Calu3 (cell line): ENCODE data around the gene ARMH3. TPM values are rescaled to one million over a fixed set of nuclear protein-coding genes. Genes with fewer than 3 reads are reported as not detected.
A peak's percentile ranks its signal among the peaks of the same experiment; 100 is the strongest.

ENCODE experiments used
- BruUV-seq: library from RNA; stranded (reverse); fragments of 400-500 nt; replicated peaks from 2 replicates; lab custom pipeline; 2021; lab: Mats Ljungman, UMichigan
- CTCF ChIA-PET: fragments of 300-600 bp; sonication (Branson Sonifier 250); formaldehyde crosslinking; loops from one replicate; lab custom pipeline; 2022; ENCODE audit warnings: antibody characterized with exemption; lab: Charles Lee
- DNase-seq: peaks from one replicate; pipeline ENCODE4 v3.0.0; 2022
- H3K27ac Mint-ChIP-seq: one replicate; pipeline ENCODE4 v1.8.0; 2022; ENCODE audit warnings: mixed read lengths; ENCODE audit not compliant: unreplicated experiment
- H3K27me3 Mint-ChIP-seq: one replicate; pipeline ENCODE4 v1.8.0; 2022; ENCODE audit warnings: mixed read lengths; ENCODE audit not compliant: unreplicated experiment
- H3K36me3 Mint-ChIP-seq: one replicate; pipeline ENCODE4 v1.8.0; 2022; ENCODE audit warnings: mild to moderate bottlenecking, moderate library complexity, mixed read lengths; ENCODE audit not compliant: insufficient read depth, unreplicated experiment
- H3K4me1 Mint-ChIP-seq: one replicate; pipeline ENCODE4 v1.8.0; 2022; ENCODE audit warnings: mild to moderate bottlenecking, low read depth, mixed read lengths; ENCODE audit not compliant: unreplicated experiment
- H3K4me3 Mint-ChIP-seq: one replicate; pipeline ENCODE4 v1.8.0; 2022; ENCODE audit warnings: mild to moderate bottlenecking, low read depth, moderate library complexity, mixed read lengths; ENCODE audit not compliant: unreplicated experiment
- H3K9me3 Mint-ChIP-seq: one replicate; pipeline ENCODE4 v1.8.0; 2022; ENCODE audit warnings: low read depth, mixed read lengths; ENCODE audit not compliant: unreplicated experiment
- intact Hi-C: fragments of 100-400 bp; cut with micrococcal nuclease; formaldehyde crosslinking; loops from one replicate; pipeline ENCODE4 v1.10.0; 2022; ENCODE audit not compliant: unreplicated experiment
- total RNA-seq: library from RNA; stranded (reverse); gene quantifications from 2 replicates; pipeline ENCODE4 v1.2.3, GENCODE V29; 2022
- TF ChIP-seq, protein P1 (sequence below): fragments of 200-600 bp; IDR thresholded peaks from one replicate; pipeline ENCODE4 v1.8.0; 2022; ENCODE audit warnings: antibody characterized with exemption; ENCODE audit not compliant: unreplicated experiment

The ARMH3 gene
- total RNA-seq, 1 experiment from 2014 or later, result 14.1 TPM

GRCh38 chr10:101893510-101894120, 162.4 kb downstream of the ARMH3 start:
- Mint-ChIP-seq H3K36me3 (no peaks in the 10 kb centered on the region), H3K27me3 (no peaks in the 10 kb centered on the region), H3K4me3 (no peak overlapping the region), H3K9me3 (no peaks in the 10 kb centered on the region), H3K27ac (no peak overlapping the region), H3K4me1 (peaks cover 9% of the 10 kb centered on the region)
- CTCF ChIA-PET, result interaction anchor here (1.3 kb wide), 1 partner anchor 117 kb away, joined by 6 read pairs; no protein-coding TSS in a partner anchor
- DNase-seq, result no peak
- no TSS peak for BruUV-seq
- TF ChIP-seq, protein P1, sequence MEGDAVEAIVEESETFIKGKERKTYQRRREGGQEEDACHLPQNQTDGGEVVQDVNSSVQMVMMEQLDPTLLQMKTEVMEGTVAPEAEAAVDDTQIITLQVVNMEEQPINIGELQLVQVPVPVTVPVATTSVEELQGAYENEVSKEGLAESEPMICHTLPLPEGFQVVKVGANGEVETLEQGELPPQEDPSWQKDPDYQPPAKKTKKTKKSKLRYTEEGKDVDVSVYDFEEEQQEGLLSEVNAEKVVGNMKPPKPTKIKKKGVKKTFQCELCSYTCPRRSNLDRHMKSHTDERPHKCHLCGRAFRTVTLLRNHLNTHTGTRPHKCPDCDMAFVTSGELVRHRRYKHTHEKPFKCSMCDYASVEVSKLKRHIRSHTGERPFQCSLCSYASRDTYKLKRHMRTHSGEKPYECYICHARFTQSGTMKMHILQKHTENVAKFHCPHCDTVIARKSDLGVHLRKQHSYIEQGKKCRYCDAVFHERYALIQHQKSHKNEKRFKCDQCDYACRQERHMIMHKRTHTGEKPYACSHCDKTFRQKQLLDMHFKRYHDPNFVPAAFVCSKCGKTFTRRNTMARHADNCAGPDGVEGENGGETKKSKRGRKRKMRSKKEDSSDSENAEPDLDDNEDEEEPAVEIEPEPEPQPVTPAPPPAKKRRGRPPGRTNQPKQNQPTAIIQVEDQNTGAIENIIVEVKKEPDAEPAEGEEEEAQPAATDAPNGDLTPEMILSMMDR, result no peak
- intact Hi-C loops, result loop anchor here (5.0 kb wide), 1 partner anchor 179 kb away; no protein-coding TSS in a partner anchor

- BruUV-seq, result no TSS peak
- Mint-ChIP-seq H3K27me3 (no peaks in the 10 kb centered on the region), H3K27ac (no peak overlapping the region), H3K9me3 (no peaks in the 10 kb centered on the region), H3K36me3 (no peaks in the 10 kb centered on the region), H3K4me3 (no peak overlapping the region), H3K4me1 (peaks cover 9% of the 10 kb centered on the region)
- TF ChIP-seq, protein P1, result no peak
- no peak for DNase-seq
- CTCF ChIA-PET, result interaction anchor here (0.7 to 1.3 kb wide), 2 partner anchors 96 to 117 kb away, joined by 4 to 6 read pairs; no protein-coding TSS in a partner anchor
- intact Hi-C loops, result loop anchor here (5.0 kb wide), 1 partner anchor 179 kb away; no protein-coding TSS in a partner anchor
These were observed 163.1 kb downstream of the ARMH3 start for GRCh38 chr10:101892782-101893391.

DNA sequence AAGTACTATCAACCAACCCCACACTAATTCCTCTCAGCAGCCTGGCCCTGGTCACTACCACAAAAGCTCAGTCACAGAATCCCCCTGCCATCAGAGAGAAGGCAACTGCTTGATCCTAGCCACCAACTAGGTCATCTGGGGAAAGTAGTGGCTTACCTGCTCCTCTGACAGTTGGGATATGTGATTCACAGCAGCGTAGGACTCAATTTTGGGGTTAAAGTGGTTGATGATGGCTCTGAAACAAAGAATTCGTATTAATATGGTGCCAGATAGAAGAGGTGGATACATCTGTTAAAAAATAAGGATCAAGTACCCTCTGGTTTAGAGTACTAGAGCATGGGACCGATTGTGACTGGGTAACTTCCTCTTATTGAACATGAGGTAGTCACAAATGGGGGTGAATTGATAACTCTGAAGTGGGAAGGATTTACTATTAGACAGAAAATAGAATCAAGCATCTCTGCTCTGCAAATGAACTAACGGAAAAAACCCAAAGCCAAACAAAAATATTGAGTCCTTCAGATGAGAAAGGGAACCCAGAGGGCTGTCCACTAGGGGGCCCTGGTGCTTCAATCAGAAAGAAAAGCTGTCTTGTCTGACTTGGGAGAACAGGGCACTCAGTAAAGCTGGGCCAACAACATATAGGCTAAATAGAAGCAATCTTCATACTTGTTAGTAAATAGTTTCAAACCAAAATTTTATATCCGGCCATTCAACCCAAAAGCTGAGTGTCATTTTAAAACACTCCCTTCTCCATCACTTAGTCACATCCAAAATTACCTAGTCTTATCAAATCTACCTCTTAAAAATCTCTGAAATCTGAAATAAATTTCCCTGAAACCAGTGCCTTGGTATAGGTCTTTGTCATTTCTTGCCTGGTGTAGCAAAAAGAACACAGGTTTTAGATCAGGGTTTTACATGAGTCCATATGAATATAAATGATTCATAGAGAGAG, 166.4 kb downstream of the ARMH3 start:
- peak; percentile 78 for DNase-seq
- intact Hi-C loops, result loop anchor here (1.0 to 5.0 kb wide), 2 partner anchors 121 to 183 kb away; no protein-coding TSS in a partner anchor
- Mint-ChIP-seq H3K9me3 (no peaks in the 10 kb centered on the region), H3K27me3 (no peaks in the 10 kb centered on the region), H3K36me3 (no peaks in the 10 kb centered on the region), H3K4me1 (peaks cover 9% of the 10 kb centered on the region), H3K4me3 (no peak overlapping the region), H3K27ac (no peak overlapping the region)
- no TSS peak for BruUV-seq
- TF ChIP-seq, protein P1, result peak; percentile 72
- CTCF ChIA-PET, result interaction anchor here (0.6 to 1.3 kb wide), 9 partner anchors 15 to 122 kb away, joined by 3 to 31 read pairs (median 3); no protein-coding TSS in a partner anchor
